Effector memory CD8-positive, alpha-beta T cell (primary cell): ENCODE measurements around the gene TBC1D22A.

Experiments
- ATAC-seq: fragments of 150-1000 bp; cut with Tn5 transposase; replicated peaks from 2 replicates; pipeline ENCODE4 v1.10.0; 2021; ENCODE audit warnings: mild to moderate bottlenecking, moderate library complexity
- DNase-seq, 3 experiments: peaks; one replicate each; pipeline ENCODE4 v3.0.0; 2021
- H3K27ac Mint-ChIP-seq, 2 donors: one replicate each; pipeline ENCODE4 v1.8.0; 2022; ENCODE audit warnings: mild to moderate bottlenecking in 2 of 2, mixed read lengths in 2 of 2, moderate library complexity in 2 of 2
- H3K27me3 Mint-ChIP-seq, 2 donors: one replicate each; pipeline ENCODE4 v1.8.0; 2022; ENCODE audit warnings: mixed read lengths in 2 of 2
- H3K36me3 Mint-ChIP-seq: one replicate; pipeline ENCODE4 v1.8.0; 2022; ENCODE audit warnings: mild to moderate bottlenecking, moderate library complexity, mixed read lengths; ENCODE audit not compliant: insufficient read depth
- H3K4me1 Mint-ChIP-seq, 2 donors: one replicate each; pipeline ENCODE4 v1.8.0; 2022; ENCODE audit warnings: low read depth in 2 of 2, mixed read lengths in 2 of 2
- H3K4me3 Mint-ChIP-seq, 2 donors: one replicate each; pipeline ENCODE4 v1.8.0; 2022; ENCODE audit warnings: mild to moderate bottlenecking in 2 of 2, mixed read lengths in 2 of 2, moderate library complexity in 2 of 2
- H3K9me3 Mint-ChIP-seq, 2 donors: one replicate each; pipeline ENCODE4 v1.8.0; 2022; ENCODE audit warnings: mixed read lengths in 2 of 2

Gene TBC1D22A

DNA sequence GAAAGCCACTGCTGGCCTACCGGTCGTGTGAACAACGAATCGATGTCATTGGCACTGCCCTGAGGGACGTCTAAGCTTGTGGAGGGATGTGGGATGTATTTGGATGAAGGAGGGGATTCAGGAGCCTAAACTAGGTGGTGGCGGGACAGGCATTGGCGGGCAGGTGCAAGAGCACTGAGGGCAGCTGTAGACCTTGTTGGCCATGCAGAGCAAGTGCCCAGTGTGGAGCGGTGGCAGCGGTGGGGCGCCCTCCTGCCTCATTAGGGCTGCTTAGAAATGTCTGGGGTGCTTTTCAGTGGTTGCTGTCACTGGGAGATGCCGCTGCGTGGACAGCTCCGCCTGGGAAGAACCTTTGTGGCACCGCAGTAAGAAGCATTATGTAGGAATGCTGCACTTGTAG, 220.2 kb downstream of the TBC1D22A start:
- Mint-ChIP-seq H3K36me3 (peaks cover 21% of the 10 kb centered on the region), H3K27me3 (no peaks in the 10 kb centered on the region), H3K9me3 (no peaks in the 10 kb centered on the region), H3K4me1 (peaks cover 14 to 30% of the 10 kb centered on the region in 2 donors), H3K27ac (peak overlapping the region in 1 of 2 donors; percentile 62), H3K4me3 (no peak overlapping the region)
- ATAC-seq (no peak), DNase-seq (no peak)

DNA sequence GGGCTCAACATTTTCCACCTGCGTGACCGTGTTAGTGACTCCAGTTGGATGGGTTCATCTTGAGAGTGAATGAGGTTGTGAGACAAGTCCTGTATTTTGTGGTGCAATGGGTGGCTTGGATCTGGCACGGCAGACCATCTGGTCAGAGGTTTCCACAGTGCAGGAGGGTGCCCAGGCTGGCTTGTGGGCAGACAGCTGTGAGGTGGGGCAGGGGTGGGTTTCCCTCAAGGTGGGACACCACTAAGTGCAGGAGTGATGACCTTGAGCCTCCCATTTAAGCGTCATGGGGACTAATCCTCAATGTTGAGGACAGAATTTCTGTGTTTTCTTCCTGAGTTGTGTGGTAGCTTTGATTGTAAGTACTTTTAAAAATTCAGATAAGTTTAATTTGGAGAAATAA, 220.6 kb downstream of the TBC1D22A start:
- Mint-ChIP-seq H3K36me3 (peaks cover 17% of the 10 kb centered on the region), H3K4me1 (peaks cover 14 to 30% of the 10 kb centered on the region in 2 donors), H3K9me3 (no peaks in the 10 kb centered on the region), H3K27me3 (no peaks in the 10 kb centered on the region), H3K4me3 (no peak overlapping the region), H3K27ac (peak overlapping the region in 1 of 2 donors; percentile 62)
- no peak for DNase-seq
- ATAC-seq, result no peak

DNA sequence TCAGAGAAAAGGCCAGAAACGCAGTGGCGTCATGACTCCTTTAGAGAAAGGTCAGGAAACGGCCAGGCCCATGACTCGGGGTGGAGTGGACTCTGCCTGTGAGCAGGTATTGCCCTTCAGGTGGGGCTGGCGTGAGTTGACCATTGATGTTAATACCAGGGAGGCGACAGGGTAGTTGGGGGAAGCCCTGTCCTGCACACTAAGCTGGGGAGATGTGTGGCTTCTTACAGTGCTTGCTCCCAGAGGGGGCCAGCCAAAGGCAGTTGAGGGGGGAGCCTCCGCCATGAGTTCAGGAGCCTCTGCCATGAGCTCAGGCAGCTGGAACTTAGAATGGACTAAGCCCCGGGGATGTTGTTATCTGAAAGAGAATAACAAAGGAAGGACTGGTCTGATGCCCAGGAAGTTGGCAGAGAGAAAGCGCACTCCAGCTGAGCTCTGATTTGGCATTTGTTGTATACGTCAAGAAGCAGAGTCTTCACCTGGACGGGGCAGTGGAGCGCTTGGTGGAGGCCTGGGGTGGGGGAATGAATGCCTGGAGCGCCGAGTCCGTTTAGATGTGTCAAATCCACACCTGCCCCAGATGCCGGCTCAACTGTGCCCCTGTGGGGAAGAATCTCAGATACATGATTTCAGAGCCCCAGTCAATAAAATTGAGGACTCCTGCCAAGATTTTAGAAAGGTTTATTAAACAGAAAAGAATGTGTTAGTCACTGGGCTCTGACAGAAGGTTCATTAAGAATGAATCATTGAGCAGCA, 222.5 kb downstream of the TBC1D22A start:
- Mint-ChIP-seq H3K9me3 (no peaks in the 10 kb centered on the region), H3K27ac (no peak overlapping the region), H3K4me3 (no peak overlapping the region), H3K36me3 (peaks cover 12% of the 10 kb centered on the region), H3K4me1 (peaks cover 11 to 30% of the 10 kb centered on the region in 2 donors), H3K27me3 (no peaks in the 10 kb centered on the region)
- ATAC-seq (no peak), DNase-seq (no peak)

DNA sequence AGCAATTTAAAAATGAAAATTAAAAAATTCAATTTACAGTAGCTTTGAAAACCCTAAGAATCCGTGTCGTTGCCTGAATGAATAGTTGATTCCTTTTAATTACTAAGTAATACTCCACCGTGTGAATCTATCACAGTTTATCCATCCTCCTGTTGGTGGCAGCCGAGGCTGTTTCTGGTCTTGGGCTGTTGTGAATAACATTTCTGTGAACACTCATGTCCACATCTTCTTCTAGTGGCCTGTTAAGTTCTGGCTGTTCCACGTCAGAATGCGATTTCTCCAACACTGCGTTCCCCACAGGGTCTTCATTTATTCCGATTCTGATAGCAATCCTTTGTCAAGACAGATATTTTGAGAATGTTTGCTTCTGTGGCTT, 223.0 kb downstream of the TBC1D22A start:
- Mint-ChIP-seq H3K4me3 (no peak overlapping the region), H3K9me3 (no peaks in the 10 kb centered on the region), H3K36me3 (peaks cover 12% of the 10 kb centered on the region), H3K27ac (no peak overlapping the region), H3K27me3 (no peaks in the 10 kb centered on the region), H3K4me1 (peaks cover 12 to 26% of the 10 kb centered on the region in 2 donors)
- no peak for ATAC-seq
- DNase-seq, result no peak

DNA sequence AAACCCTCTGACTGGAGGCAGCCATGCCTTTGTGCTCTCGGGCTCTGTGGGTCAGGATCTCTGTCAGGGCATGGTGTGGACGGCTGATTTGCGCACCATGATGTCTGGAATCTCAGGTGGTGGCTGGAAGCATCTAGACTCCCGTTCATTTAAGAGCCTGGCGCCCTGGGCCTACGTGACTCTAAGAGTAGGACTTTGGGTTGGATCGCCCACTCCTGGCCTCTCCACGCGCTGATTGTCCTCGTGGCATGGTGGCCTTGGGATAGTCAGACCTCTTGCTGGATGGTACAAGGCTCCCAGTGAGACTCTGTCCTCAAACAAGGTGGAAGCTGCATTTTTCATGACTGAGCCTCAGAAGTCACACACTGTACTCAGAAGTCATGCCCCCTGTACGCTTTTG, 224.3 kb downstream of the TBC1D22A start:
- H3K36me3 Mint-ChIP-seq, result peaks cover 13% of the 10 kb centered on the region
- H3K4me3 Mint-ChIP-seq, result no peak overlapping the region
- DNase-seq (no peak), ATAC-seq (no peak)
- H3K27ac Mint-ChIP-seq, result no peak overlapping the region
- no peaks in the 10 kb centered on the region for H3K27me3 Mint-ChIP-seq
- peaks cover 13 to 23% of the 10 kb centered on the region in 2 donors for H3K4me1 Mint-ChIP-seq
- no peaks in the 10 kb centered on the region for H3K9me3 Mint-ChIP-seq

DNA sequence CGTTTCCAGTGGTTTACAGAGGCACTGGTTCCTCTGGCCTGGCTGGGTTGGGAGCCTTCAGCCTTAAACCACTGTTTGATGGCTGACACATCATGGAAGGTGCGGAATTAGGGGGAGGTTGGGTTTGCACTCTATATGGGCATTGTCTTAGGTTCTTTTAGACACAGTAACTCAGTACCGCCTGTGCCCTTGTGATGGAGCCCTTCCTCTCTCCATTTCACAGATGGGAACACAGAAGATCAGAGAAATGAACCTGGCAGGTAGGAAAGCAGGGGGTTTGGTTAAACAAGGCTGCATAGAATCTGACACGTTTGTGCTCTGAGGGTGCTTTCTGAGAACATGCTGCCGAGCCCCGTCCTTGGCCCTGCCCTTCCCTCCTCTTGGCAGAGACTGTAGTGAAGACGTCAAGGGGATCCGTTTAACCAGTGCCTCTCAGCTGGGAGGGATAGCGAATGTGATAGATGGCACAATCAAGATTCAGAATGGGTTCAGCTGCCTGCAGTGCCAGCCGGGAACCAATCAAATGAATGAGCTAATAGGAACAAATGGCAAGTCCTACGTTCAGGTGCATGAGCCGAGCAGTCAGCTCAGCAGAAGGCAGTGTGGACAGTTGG, 228.6 kb downstream of the TBC1D22A start:
- no peaks in the 10 kb centered on the region for H3K9me3 Mint-ChIP-seq
- ATAC-seq (no peak), DNase-seq (no peak)
- H3K4me1 Mint-ChIP-seq, result peaks cover 7 to 14% of the 10 kb centered on the region in 2 donors
- H3K4me3 Mint-ChIP-seq, result no peak overlapping the region
- no peaks in the 10 kb centered on the region for H3K27me3 Mint-ChIP-seq
- peak overlapping the region in 1 of 2 donors; percentile 44 for H3K27ac Mint-ChIP-seq
- peaks cover 18% of the 10 kb centered on the region for H3K36me3 Mint-ChIP-seq

DNA sequence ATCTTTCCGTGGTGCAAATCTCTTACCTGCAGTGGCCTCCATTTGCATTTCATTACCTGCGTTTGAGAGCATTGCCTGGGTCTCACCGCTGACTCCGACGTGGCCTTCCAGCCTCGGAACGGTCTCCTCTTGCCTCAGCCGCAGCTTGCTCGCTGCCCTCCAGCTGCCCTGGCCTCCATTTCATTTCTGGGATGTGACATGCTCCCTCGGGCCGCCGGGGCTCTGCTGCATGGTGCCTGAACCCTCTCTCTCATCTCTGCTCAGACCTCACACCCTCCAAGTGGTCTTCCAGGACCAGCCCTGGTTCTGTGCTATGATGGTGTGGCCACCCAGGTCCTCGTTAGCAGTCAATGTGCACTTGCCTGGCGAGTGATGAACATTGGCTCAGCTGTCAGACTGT, 229.2 kb downstream of the TBC1D22A start:
- no peaks in the 10 kb centered on the region for H3K27me3 Mint-ChIP-seq
- H3K36me3 Mint-ChIP-seq, result peaks cover 14% of the 10 kb centered on the region
- H3K4me1 Mint-ChIP-seq, result peaks cover 7 to 17% of the 10 kb centered on the region in 2 donors
- no peaks in the 10 kb centered on the region for H3K9me3 Mint-ChIP-seq
- DNase-seq (no peak), ATAC-seq (no peak)
- no peak overlapping the region for H3K27ac Mint-ChIP-seq
- no peak overlapping the region for H3K4me3 Mint-ChIP-seq

DNA sequence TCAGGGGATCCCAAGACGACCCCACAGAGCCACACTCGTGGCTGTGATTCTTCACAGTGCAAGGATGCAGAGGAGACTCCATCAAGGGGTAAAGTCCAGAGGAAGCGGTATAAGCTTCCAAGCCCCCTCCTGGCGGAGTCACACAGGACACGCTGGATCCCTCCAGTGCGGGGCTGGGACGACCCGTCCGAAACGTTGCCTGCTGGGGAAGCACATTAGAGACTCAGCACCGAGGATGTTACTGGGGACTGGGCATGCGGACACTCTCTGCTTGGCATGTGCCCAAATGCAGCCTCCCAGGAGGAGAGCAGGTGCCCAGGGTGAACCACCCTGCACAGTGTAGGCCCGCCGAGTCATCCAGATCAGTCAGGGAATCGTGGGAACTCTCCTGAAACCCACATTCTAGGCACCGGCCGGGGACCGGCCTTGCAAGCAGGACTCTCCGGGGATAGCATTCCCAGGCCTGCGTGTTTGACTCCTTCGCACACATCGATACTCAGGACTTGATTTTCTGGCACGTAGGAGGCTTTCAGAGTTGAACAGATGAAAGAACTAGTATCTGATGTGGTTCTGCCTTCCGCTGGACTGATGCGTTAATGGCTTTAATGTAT, 229.8 kb downstream of the TBC1D22A start:
- H3K9me3 Mint-ChIP-seq, result no peaks in the 10 kb centered on the region
- no peaks in the 10 kb centered on the region for H3K27me3 Mint-ChIP-seq
- no peak overlapping the region for H3K4me3 Mint-ChIP-seq
- peaks cover 7 to 17% of the 10 kb centered on the region in 2 donors for H3K4me1 Mint-ChIP-seq
- DNase-seq (no peak), ATAC-seq (no peak)
- peaks cover 13% of the 10 kb centered on the region for H3K36me3 Mint-ChIP-seq
- H3K27ac Mint-ChIP-seq, result peak overlapping the region in 1 of 2 donors; percentile 66

DNA sequence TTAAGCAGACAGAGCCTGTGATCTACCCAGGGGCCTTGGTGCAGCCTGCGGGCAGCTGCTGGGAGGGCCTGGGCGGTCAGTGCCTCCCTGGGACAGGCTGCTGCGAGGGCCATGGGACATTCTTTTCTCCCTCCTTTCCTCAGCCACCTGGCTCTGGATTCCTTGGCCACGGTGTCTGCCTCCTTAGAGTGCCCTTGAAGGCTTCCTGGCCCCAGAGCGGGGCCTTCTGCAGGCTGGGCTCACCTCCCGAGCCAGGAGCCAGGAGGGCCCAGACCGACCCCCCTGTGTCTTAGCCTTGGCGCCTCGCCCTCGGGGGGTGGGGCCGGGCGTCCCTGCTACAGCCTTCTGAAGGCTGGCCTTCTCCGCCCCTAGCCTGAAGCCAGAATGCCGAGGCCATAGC, 231.2 kb downstream of the TBC1D22A start:
- no peak overlapping the region for H3K4me3 Mint-ChIP-seq
- H3K36me3 Mint-ChIP-seq, result peaks cover 13% of the 10 kb centered on the region
- H3K9me3 Mint-ChIP-seq, result no peaks in the 10 kb centered on the region
- no peaks in the 10 kb centered on the region for H3K27me3 Mint-ChIP-seq
- peaks cover 7 to 17% of the 10 kb centered on the region in 2 donors for H3K4me1 Mint-ChIP-seq
- no peak for ATAC-seq
- no peak for DNase-seq
- H3K27ac Mint-ChIP-seq, result peak overlapping the region in 1 of 2 donors; percentile 12

DNA sequence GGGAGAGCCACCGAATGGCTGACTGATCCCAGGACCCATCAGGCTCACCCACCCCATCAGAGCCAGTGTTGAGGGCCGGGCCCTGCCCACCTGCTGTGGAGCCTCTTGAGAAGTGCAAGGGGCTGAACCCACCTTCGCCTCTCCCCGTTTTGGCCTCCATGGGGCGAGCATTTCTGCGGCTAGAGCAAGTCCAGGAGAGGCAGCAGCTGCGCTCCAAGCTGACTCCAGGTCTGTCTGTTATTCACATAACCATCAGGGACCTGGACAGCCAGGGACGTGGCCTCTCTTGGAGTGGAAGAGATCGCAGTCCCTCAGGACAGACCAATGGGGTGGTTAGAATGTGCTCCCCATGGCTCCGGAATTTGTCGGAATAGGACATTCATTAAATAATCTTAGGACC, 231.8 kb downstream of the TBC1D22A start:
- H3K36me3 Mint-ChIP-seq, result peaks cover 16% of the 10 kb centered on the region
- ATAC-seq (no peak), DNase-seq (no peak)
- H3K27ac Mint-ChIP-seq, result peak overlapping the region in 1 of 2 donors; percentile 12
- no peak overlapping the region for H3K4me3 Mint-ChIP-seq
- no peaks in the 10 kb centered on the region for H3K9me3 Mint-ChIP-seq
- H3K4me1 Mint-ChIP-seq, result peaks cover 12 to 19% of the 10 kb centered on the region in 2 donors
- H3K27me3 Mint-ChIP-seq, result no peaks in the 10 kb centered on the region

DNA sequence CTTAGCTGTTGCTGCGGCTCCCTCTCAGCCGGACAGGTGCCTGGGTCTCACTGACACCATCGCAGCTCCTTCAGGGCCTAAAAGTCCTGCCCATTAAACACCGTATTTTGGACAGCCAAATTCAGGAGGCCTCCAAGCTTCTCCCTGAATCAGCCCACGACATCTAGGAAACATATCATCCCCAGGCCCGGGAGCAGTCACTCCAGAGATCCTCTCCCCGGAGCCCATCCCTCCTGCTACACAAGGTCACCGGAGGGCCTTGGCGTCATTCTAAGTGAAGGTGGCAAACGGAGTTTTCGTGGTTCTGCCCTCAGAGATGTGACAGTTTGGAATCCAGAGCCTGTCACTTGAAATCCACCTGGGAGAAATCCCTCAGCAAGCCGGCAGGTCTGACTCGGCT, 232.5 kb downstream of the TBC1D22A start:
- Mint-ChIP-seq H3K9me3 (no peaks in the 10 kb centered on the region), H3K27ac (no peak overlapping the region), H3K36me3 (peaks cover 22% of the 10 kb centered on the region), H3K4me1 (peaks cover 14 to 22% of the 10 kb centered on the region in 2 donors), H3K27me3 (no peaks in the 10 kb centered on the region), H3K4me3 (no peak overlapping the region)
- ATAC-seq (no peak), DNase-seq (no peak)

DNA sequence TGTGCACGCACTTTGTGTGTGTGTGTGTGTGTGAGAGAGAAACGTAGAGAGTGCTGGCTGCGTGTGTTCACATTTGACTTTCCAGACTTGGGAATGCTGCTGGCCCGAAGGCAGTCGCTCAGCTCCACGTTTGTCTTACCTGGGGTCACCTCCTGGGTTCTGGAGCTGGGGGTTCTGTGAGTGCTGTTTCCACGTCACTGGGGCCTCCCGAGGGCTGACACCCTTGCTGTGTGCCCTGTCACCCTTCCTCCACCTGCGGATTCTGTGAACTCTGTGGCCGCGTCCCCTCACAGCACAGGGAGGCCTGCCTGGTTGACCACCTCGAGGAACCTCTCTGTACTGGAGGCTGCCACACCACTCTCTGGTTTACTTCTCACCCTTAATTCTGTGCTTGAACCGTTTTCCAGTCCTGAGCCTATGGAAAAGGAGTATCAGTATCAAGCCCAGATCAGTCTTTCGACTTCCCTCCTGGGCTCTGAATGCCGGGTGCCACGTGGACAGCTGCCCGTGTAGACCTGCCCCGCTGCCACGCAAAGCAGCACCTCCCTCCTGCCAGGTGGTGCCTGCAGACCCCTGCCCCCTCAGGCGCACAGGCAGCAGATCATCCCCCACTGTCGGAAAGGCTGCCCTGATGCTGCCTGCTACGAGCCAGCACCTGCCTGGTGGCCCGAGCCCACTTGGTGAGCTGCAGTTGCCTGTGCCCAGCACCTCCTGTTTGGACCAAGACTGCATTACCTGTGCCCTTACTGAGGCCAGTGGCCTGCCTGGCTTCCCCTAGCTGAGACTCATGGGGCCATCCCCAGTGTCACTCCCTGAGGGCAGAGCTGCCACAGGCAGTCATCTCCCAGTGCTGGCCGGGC, 233.3 kb downstream of the TBC1D22A start:
- Mint-ChIP-seq H3K9me3 (no peaks in the 10 kb centered on the region), H3K27ac (no peak overlapping the region), H3K4me3 (no peak overlapping the region), H3K27me3 (no peaks in the 10 kb centered on the region), H3K36me3 (peaks cover 27% of the 10 kb centered on the region), H3K4me1 (peaks cover 18 to 25% of the 10 kb centered on the region in 2 donors)
- ATAC-seq (no peak), DNase-seq (no peak)

DNA sequence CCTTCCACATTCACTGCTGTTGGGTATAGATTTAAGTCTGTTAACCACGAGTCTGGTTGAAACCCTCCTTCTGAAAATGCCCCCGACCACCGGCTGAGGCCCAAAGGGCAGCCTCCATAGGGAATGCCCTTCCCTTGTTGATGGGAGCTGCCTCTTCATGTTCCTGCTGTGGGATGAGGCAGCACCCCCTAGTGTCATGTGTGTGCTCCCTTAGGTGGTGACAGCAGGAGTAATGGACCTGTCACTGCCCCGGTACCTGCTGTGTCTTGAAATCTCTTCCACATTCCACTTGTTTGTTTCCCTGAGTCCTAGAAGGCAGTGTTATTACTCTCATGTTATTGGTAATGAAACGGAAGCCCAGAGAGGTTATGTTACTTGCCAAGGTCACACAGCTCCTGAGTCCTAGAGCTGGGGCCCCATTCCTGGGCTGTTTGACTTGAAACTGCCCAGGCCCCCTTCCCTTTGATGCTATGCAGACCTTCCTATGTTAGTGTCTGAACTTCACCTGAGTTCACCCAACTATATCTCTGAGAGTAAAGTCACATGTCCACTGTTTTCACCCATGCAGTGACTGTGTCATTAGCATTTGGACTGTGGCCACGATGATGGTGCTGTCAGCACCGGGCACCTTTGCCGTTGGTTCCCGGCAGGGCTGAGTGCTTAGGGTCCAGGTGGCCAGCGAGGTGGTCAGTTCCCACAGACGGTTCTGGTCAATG, 234.3 kb downstream of the TBC1D22A start:
- no peak for DNase-seq
- no peak for ATAC-seq
- peaks cover 26% of the 10 kb centered on the region for H3K36me3 Mint-ChIP-seq
- H3K27me3 Mint-ChIP-seq, result no peaks in the 10 kb centered on the region
- peaks cover 13 to 21% of the 10 kb centered on the region in 2 donors for H3K4me1 Mint-ChIP-seq
- no peak overlapping the region for H3K4me3 Mint-ChIP-seq
- no peaks in the 10 kb centered on the region for H3K9me3 Mint-ChIP-seq
- peak overlapping the region in 1 of 2 donors; percentile 75 for H3K27ac Mint-ChIP-seq
